ENCODE measurements around the gene RPP30.
"Not testable (repeated sequence)": the region's sequence is repeated elsewhere in the genome, so short reads cannot be mapped to it uniquely, and the experiment has no call there.

RPP30 gene

DNA sequence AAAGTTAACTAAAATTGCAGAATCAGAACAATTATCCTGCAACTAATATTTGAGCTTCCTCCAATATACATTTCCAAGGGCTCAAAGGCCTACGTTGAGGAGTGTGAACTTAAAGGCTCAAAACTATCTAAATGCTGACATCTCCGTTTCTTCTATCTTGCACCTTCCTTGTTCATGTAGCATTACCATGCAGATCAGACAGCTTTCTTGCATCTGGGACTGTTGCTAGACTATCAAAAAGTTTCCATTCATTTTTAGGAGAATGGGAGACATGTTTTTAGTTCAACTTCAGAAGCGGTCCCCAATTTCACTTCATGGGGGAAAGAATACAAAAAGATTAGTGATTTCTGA is 46.2 kb downstream of the RPP30 start:
- no peak for DNase-seq

DNA sequence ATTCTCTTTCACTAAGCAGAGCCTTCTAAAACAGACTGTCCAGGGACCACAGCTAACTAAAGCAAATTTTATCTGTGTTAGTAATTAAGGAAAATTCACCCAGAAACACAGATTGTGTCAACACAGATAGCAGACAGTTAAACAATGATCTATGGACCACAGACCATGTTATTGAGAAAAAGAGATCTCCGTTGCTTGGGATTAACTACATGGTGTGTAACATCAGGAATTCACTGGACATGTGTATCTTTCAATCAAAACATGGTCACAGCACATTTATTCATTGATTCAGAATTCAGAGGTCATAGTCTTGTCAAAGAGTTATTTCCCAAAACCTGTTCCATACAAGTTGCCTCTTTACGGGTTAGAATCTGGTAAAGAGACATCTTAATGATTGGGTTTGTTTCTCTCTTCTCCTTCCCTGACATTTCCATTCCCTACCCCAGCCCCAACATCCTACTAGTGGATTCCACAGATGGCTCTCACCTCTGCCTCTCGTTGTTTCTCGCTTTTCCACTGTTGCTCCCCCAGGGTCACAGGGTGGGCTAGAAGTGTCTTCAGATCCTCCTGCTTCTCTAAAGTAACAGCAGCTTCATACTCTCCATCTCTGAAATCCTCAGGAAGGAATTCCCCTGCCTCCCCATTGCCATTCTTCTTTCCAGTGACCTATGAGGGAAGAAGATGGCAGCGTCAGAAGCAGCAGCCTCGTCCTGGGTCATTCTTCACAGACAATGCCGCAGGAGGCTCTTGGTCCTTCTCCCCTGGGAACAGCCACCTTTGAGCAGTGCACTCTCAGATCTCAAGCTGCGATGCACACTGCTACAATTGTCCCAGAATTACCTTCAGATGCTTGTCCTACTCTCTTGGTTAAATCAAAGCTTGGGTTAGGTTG is 48.2 kb downstream of the RPP30 start:
- DNase-seq, result no peak

DNA sequence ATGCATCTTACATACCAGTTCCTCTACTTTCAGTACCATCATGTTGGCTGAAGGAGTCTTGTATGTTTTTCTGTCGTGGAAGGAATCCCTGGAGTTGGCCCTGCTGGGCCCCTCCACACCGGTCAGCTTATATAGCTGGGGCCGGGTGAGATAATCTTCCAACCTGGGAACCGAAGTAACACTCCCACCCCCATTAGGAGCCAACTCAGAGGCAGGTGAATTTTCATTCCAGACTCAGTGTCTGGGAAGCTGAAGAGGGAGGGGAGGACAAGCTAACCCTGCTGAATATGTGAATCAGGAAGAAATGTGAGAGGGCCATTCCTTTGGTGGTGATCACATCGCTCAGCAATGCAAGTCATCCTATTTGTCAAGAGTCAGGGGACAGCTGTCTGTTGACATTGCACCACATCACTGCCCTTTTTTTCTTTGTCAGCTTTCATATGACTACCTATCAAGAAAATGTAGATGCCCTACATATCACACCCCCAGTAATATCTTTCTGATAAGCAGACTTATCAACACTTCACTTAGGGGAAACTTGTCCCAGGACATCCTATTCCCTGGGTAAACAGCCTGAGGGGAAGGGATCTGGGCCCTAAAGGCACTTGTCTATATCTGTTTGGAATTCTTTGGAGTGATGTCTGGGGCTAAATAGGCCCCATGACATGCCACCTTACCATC is 49.4 kb downstream of the RPP30 start, which contains the start of gene ANKRD1:
ANKRD1 (minus strand) TSS at position 102 of the 681 bp plus-strand sequence; CDS start at position 42, 60 bp downstream.
- peak; percentile 97 for DNase-seq

DNA sequence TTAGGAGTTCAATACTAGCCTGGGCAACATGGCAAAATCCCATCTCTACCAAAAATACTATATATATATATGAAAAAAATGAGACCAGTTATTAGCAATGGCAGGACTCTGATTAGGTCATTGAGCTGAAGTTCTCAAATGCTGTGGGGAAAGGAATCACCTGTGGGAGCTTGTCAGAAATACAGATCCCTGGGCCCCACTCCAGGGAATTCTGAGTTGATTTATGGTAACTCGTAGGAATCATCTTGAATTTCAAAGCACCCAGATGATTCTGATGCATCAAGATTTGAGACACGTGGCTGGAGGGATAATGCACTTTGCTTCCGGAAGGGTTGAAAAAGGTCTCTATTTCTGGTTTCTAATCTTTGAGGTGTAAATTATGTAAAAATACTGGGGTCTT is 50.1 kb downstream of the RPP30 start:
- DNase-seq, result no peak

DNA sequence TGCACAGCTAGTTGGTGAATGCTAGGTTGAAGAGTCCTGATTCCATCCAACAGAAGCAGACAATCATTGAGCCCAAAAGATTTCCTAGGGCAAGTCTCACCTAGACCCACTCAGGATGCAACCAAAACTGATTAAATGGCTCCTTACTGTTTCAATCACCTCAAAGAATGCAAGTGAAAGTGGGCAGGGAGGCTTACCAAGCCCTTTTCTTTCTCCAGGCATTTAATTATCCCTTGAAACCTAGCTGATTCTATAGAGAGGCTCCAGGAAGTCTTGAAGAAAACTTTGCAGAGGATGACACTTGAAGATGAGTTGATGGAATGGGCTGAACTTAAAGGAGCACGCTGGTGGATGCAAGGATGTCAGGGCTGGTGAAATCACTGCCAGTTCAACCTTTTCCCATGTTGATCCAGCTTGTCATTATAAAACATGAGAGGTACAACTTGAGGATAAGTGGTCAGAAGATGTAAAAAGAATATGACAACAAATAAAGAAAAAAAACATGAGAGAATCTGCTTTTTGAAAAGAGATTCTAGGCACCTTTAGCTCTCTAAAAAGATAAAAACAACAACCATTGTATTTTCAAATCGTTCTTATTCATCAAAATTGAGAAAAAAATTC is 51.4 kb downstream of the RPP30 start:
- DNase-seq, result no peak

- DNase-seq, result no peak
These were observed 52.8 kb downstream of the RPP30 start for GRCh38 chr10:90924552-90924951.

DNA sequence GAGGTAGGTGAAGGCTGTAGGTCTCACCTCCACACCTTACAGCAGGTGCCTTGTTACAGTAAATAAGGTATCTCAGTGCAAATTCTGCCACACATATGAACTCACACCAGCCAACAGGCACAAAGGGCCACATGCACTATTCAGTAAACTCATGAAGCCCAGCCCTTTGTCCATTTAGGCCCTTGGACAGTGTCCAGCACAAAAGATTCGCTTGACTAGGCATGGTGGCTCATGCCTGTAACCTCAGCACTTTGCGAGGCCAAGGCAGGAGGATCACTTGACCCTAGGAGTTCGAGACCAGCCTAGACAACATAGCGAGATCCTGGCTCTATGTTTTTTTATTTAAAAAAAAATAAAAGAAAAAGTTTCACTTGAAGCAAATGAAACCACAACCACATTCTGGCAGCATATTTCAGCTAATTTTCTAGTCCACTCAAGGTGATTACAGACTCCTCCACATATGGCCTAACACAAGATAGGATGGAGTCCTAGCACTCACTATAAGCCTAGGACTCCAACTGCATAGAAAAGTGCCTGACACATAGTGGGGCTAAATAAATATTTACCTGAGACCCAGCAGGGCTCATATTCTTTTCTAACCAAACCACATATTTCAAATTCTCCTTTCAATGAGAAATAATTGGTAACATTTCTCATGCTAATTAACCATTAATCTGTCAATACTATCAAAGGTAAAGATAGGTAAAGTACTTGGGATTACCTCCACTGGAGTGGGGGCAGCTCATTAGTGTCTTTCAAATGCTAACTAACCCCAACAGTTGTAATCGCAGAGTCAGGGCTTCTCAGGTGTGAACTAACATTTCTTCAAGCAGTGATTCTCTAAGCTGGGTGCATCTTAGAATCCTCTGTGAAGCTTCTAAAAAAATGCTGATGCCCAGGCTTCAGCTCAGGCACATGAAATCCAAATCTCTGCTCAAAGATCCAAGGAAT is 53.6 kb downstream of the RPP30 start:
- no peak for DNase-seq

DNA sequence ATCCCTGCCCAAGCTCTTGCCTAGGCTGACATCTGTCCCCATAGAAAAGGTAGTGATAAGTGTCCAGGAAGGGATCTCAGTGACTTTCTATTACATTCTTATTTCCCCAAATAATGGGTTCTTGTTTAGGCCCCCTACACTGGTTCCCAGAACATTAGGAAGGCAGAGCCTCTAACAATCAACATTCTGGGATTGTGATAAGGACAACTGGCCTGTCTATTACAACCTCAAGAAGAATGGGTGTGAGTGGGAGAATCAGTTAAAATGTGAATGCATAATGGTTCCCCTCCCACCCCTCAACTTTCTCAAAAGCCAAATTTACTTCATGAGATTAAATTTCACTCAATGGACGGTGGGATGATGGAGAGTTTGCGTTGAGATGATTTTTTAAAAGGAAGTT is 55.5 kb downstream of the RPP30 start:
- no peak for DNase-seq

DNA sequence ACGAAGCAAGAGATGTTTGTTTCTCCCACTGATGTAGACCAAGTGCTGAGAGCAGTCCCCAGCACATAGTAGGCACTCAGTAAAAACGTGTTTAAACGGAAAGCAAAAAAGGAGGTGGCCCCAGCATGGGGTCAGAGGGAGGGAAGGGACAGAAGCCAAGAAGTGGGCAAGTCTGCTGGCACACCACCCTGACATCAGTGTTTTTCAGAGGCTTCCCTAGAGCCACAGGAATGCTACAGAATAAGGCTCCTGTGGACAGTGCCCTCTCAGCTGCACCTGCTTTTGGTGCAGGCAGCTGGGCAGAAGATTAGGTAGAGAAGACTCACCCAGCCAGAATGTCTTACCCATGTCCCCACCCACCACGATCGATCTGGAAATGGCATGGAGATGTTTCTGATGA is 57.4 kb downstream of the RPP30 start:
- DNase-seq, result no peak

DNA sequence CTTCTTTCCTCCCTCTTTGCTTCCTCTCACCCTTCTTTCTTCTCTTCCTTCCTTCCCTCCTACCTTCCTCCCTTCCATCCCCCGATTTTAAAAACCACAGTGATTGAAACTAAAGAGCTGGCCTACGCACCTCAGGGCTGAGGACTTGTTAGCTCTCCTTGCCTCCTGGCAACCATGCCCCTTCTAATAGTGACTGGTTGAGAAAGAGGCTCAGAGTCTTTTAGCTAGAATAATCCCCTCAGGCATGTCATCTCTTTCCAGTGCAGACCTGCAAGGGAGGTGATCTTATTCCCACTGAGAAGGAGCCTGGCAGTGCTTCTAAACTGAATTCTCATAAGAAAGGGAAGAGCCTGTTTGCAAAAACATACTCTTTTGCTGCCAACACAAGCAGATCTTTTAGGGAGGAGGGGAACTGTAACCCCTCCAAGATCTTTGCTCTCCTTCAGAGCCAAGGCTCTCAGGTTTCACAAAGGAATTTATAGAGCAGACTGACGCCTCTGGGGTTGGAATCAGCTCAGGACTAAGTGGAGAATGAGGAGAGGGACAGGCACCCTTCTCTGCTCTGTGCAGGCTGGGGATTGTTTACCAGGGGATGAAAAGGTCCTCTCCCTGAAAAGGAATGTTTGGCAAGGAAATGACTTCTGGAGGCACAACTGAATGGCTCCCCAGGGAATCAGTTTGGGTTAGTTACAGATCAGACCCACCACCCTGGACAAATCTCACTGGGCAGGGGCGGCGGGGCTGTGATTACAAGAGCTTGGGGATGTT is 58.5 kb downstream of the RPP30 start:
- DNase-seq, result peak; percentile 82

DNA sequence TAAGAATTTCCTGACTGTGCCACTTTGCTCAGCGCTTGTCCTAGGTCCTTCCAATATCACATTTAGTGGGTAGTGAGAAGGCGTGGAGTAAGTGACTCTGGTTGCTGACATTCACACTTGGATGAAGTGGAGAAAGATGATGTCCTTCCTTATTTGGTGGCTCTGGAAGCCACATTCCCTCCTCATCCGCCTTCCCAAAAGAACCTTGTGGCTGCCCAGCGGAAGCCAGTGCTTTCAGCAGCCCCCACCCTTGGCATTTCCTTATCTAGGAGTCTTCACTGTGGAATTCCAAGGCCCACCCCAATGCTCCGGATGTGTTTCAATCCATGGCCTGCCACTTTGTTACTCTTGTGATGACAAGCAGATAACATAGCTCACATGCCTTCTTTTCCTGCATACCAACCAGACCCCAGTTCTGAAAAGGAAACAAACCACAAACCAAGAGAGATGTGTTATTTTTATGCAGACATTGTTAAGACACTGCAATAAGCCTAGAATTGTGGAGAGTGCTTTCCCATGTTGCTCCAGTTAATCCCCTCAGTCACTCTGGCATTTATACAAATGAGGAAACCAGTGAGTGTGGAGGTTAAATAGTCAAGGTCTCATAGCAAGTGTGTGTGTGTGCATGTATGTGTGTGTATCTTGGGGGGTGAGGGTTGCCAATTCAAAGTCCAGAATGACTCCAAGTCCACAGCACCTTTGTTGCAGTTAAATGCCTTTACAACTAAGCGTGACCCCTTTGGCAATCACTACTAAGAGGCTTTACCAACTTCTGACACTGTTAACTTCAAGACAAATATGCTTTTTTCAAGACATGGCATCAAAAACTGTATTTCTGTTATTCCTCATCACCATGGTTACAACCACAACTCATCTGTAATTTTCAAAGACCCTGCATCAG is 59.4 kb downstream of the RPP30 start:
- DNase-seq, result peak; percentile 91

DNA sequence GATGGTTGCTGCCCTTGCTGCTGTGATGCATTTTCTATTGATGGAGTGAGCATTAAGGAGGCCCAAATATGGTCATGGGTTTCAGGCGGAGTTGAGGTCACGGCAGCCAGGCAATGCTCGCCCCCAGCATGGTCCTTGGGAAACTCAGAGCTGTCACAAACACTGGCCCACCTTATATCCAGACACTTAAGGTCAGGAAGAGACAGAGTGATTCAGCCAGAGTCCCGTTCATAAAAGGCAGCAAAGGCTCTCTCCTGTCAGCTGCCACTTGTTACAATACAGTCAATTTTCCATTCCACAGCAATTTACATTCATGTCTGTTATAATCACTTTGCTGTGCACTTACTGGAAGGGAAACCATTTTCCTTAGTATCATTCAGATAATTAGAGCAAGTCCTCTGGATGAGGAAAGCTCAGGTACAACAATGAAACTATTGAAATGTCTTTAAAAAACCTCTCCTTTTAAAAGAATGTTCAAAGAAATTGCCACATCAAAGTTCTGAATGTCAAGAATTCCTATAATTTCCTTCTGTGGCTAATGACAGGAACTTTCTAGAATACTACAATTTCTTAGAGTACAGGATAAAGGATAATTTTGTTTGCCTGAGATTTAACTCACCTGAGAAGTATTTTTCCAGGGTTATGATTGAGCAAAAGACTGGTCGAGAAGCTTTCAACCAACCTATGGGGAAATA is 64.0 kb downstream of the RPP30 start:
- DNase-seq, result no peak

- DNase-seq, result no peak
These were observed 64.5 kb downstream of the RPP30 start for GRCh38 chr10:90936276-90936659.

GRCh38 chr10:90937645-90938258 is 66.0 kb downstream of the RPP30 start:
- DNase-seq, result no peak

GRCh38 chr10:90939116-90939515 is 67.3 kb downstream of the RPP30 start:
- no peak for DNase-seq

GRCh38 chr10:90939648-90940047 is 67.9 kb downstream of the RPP30 start:
- DNase-seq, result no peak

GRCh38 chr10:90942980-90943379 is 71.2 kb downstream of the RPP30 start:
- DNase-seq, result not testable (repeated sequence)

DNA sequence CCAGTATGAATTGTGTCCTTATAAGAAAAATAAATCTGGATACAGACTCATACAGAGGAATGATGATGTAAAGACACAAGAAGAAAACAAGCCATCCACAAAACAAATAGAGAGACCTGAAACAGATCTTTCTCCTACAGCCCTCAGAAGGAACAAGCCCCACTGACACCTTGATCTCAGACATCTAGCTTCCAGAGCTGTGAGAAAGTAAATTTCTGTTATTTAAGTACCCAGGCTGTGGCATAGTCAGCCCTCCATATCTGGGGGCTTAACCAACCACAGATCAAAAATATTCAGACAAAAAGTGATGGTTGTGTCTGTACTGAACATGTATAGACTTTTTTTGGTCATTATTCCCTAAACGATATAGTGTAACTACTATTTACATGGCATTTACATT is 73.0 kb downstream of the RPP30 start:
- no peak for DNase-seq

DNA sequence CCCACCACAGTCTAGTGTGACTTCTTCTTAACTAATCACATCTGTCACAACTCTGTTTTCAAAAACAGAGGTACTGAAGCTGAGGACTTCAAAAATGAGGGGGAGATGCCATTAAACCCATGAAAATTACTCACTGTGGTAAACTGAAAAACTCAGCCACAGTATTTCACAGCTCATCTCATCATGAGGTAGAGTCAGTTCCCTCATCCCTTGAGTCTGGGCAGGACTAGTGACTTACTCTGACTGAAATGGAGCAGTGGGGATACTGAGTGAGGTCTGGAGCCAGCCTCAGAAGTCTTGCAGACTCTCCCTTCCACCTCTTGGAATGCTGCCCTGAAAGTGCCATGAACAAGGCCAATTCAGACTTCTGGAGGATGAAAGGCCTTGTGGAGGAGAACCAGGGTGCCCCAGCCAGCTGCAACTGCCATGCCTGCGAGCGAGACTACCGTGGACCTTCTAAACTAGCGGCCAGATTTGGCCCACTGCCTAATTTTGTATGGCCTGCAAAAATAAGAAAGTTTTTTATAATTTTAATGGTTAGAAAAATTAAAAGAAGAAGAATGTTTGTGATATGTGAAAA is 73.8 kb downstream of the RPP30 start:
- DNase-seq, result peak; percentile 31

Data from NCI-H226 (cell line).